ENCODE data around the gene LRBA.

LRBA gene

GRCh38 chr4:150255610-150256224, 759.4 kb downstream of the LRBA start:
- no peak for DNase-seq

DNA sequence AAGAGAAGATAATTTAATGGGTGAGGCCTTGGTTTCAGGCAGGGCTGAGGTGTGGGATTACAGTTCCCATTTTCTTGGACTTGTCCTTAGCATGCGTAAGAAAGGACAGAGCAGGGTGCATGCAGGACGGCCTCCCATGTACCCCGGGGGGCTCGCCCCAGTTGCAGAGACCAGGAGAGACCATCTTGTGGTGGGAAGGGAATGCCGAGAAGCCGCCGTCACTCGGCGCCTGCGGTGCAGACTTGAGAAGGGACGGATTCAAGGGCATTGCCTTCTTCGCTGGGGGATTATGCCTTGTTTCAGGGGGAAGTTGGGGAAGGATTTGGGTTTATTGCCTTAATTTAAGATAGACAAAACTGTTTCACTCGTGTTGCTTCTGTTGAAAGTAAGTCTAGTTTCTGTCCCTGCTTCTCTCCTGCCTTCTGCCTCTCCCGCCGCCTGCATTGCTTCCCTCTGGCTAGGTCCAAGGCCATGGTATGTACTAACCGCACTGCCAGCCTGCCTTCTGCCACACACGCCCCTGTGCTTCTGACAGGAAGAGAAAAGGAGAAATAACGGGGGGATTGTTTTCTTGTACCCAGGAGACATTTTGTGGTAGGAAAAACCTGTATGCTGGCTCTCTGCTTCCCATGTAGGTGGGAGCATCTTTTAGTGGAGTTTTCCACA, 761.0 kb downstream of the LRBA start:
- DNase-seq = no peak

DNA sequence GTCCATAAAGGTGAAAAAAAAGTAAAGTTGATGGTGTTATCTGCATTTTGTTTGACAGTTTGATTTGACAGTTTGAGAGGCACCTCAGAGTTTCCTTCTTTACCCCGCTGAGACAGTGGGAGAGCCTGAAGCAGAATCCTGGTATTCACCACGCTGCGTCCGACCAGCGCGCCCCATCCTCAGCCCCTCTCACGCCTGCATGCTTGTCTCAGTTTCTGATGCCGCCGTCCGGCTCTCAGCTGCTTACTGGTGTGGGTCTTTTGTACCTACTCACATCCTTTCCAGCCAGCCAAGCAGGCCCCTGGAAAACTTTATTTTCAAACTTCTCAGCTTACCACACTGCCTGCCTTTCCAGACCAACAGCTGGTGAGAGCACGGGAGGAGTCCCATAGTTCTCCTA, 761.7 kb downstream of the LRBA start:
- DNase-seq = no peak

DNA sequence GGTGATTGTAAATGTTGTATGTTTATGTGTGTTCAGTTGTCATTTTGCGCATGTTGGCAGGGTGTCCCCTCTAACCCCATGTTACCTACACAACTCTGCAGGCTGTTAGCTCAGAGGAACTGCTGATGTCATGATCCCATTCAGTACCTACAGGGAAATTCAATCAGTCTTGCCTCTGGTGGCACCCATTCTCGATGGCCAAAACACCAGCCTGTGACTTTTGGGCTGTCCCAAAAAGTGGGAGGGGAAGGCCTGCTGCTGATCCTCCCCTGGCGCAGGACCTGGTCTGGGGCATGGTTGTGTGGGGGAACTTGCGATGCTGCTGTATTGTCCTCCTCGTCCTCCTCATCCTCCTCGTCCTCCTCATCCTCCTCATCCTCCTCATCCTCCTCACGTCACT, 762.3 kb downstream of the LRBA start:
- DNase-seq = no peak

DNA sequence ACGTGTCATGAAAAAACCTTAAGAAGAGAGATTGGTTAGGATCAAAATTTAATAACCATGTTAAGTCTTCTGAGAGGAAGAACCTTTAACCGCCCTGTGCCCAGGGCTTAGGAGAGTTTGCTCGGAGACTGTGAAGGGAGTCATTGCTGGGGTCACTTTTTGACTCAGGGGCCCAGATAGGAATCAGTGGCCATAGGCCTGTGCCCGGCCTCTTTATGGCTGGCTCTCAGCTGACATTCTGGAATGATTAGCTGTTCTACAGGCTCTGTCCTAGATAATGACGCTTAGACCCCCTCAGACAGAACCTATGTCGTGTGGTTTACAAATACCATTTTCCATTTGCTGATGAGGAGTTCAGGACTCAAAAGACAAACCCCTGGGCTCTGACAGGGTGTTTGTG, 762.8 kb downstream of the LRBA start:
- DNase-seq = no peak

DNA sequence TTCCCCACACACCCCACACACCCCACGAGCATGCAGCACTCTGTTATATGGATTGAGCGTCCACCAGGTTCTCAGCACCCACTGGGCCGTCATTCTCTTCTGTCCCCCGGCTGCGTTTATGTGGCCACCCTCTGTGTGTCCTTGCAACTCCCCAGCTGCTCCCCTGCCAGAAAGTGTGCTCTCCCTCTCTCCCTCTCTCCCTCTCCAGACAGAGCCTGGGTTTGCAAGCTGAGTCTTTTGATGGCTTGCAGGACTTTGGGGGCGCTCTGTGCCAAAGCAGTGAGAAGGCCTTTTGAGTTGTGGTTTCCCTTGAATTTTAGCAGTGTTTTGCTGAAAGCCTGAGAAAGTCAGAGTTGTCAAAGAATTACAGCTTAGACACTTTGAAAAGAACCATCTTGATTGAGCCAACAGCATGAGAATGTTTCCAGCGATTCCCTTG, 763.3 kb downstream of the LRBA start:
- no peak for DNase-seq

- DNase-seq = no peak
Observed at GRCh38 chr4:150250998-150251651, 764.0 kb downstream of the LRBA start.

GRCh38 chr4:150250293-150250997, 764.6 kb downstream of the LRBA start:
- DNase-seq = no peak

GRCh38 chr4:150248181-150248580, 766.9 kb downstream of the LRBA start:
- no peak for DNase-seq

DNA sequence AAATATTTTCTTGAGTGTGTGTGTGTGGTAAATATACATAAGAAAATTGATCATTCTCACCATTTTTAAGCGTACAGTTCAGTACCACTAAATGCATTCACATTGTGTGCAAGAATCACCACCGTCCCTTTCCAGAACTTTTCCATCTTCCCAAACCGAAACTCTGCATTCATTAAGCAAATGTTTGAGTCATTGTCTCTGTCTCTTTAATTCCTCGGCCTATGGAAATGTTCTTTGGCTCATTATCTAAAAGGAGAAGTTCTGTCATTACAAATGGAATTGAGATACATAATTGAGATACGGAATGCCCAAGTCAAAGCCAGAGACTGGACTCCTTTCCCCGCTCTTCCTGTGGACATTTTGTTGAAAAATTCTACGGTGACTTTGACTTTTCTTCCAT, 767.9 kb downstream of the LRBA start:
- DNase-seq = no peak

GRCh38 chr4:150244600-150244999, 770.5 kb downstream of the LRBA start:
- DNase-seq = no peak

GRCh38 chr4:150243932-150244331, 771.2 kb downstream of the LRBA start:
- no peak for DNase-seq

DNA sequence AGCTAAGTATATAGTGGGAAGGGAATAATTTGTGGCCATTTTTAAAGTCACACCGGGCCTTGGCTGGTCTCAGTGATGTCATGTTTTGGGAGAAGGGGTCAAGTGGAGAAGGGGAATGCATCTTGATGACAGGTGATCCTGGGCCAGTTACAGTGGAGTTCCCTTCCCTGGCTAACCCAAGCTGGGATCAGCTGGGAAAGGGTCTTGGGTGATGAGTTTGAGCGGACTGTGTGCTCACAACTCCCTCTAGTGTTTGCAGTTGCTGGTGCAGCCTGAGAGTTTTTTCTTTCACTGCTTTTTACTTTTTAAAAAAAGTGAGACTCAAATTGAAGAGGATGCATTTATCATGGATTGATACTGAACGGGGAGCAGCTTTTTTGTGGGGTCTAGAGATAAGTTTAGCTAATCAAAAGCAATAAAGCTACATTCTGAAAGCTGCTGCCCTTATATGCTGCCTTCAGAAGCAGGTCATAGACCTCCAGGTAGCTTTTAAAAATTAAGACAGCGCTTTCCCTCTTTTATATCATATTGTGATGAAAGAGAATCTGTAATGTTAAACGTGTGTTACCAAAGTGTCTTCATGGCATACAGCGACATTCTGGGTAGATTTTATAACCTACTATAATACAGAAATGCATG, 772.1 kb downstream of the LRBA start:
- DNase-seq = no peak

DNA sequence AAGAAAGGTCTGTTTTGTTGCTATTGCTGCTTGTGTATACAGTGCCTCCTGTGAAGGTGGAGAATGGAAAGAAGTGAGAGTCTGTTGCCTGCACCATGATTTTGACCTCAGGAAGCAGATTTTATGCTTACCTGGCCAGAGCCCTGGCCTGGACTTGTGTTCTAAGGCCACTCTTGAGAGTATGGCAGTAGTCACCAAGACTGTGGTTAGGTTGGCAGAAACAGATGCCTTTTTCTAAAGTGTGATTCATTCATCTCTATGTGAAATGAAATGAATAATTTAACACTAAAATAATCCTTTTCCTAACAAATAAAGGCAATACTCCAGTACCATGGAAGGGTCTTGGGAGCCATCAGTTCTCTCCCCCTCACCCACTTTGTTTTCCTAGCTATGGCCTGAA, 775.1 kb downstream of the LRBA start:
- DNase-seq = no peak

- DNase-seq = no peak
Observed at GRCh38 chr4:150238591-150238990, 776.5 kb downstream of the LRBA start.

GRCh38 chr4:150237110-150237872, 777.8 kb downstream of the LRBA start:
- DNase-seq = no peak

DNA sequence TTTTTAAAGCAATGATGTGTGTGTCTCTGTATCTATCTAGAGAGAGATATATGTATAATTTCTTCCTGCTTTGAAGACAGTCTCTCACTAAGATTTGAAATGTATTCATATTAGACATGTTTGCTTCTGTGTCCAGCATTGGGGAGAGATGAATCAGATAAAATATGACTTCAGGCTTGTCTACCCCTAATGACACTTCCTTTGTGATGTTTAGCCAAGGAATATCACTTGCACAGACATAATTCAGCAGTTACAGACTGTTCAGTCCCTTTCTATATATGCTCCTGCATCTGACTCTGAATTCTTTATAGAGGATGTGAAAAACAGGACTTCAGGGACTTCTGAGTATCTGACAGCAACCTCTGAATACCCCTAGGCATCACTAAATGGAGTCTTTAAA, 778.5 kb downstream of the LRBA start:
- DNase-seq = no peak

GRCh38 chr4:150235808-150236271, 779.2 kb downstream of the LRBA start:
- no peak for DNase-seq

DNA sequence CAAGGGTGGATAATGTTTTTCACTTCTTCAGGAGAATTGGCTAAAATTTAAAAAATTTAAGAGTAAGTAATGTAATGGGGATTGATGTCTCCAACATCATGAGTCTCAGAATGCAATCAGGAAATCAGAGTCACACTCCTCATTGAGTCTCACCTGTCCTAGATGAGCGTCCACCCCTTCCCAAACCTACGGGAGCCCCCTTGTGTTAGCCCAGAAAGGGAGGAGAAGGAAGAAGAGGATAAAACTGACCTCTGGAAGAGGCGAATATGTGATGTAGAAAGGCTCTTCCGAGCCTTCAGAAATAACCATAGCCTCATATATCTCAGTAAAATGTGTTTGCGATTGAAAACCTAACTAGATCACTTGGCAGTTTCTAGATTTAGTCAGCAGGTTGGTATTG, 779.8 kb downstream of the LRBA start:
- no peak for DNase-seq

DNA sequence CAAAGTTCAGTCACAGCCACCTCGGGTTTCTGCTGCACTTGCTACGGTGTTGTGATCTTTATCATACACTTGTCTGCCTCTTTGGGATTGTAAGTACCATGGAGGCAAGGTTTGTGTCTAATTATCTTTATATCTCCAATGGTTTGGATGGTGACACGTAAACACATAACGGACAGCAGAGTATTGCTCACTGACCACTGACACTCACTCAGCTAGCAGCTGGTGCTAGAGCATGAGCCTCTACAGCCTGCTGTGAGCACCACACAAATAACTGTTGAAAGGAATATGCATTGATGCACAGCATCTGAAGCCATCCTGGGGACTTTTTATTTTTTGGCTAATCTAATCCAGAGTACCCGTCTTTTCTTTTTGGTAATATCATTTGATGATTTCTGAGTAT, 780.8 kb downstream of the LRBA start:
- no peak for DNase-seq

DNA sequence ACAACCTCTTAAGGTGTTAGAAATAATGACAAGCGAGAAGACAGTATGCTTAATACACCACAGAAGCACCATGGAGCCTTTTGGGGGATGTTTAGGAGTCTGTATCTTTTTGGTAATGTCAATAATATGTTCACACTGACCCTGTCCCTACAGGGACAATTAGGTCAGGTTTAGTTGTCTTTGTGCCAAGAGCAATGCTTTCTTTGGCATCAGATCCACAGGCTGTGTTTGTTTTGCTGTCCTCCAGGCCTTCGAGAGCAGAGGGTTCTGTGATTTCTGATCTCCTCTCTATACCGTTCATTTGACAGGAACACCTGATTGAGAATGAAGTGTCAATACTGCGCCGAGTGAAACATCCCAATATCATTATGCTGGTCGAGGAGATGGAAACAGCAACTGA, 783.1 kb downstream of the LRBA start:
- DNase-seq = no peak

GRCh38 chr4:150231107-150231770, 783.8 kb downstream of the LRBA start:
- DNase-seq = no peak
